Measurements from ENCODE around the gene SUSD1. TPM values are rescaled to one million over a fixed set of nuclear protein-coding genes. Genes with fewer than 3 reads are reported as not detected.

The SUSD1 gene
- total and polyA plus RNA-seq, 8 donors = 2.6 to 14.8 (median 4.4) TPM

- peaks cover 11 to 28% (median 14%) of the 10 kb centered on the region in 3 donors for H3K4me1 ChIP-seq
- FAIRE-seq (no peak), DNase-seq (no peak), ATAC-seq (peak in 1 of 4 donors; percentile 24)
- 91 to 93% methylated on average over 5 of the region's 5 CpGs for WGBS, 2 donors
- TF ChIP-seq CTCF (IDR thresholded peaks at IDR 0.05) = no peak
- H3K4me3 ChIP-seq = no peak overlapping the region
- intact Hi-C loops (cut with DNase I) = no loop called here
- no peak overlapping the region for H3K27ac ChIP-seq
- H3K27me3 ChIP-seq = no peaks in the 10 kb centered on the region
- no peaks in the 10 kb centered on the region for H3K9me3 ChIP-seq
- H3K36me3 ChIP-seq = no peaks in the 10 kb centered on the region
Observed at GRCh38 chr9:112051812-112052211, 123.3 kb downstream of the SUSD1 start.

- Histone ChIP-seq H3K27me3 (no peaks in the 10 kb centered on the region), H3K27ac (peak overlapping the region in 2 of 4 donors; percentile 20 to 53), H3K9me3 (no peaks in the 10 kb centered on the region), H3K4me1 (peaks cover 11 to 28% (median 14%) of the 10 kb centered on the region in 3 donors), H3K4me3 (no peak overlapping the region), H3K36me3 (no peaks in the 10 kb centered on the region)
- no peak for TF ChIP-seq CTCF (IDR thresholded peaks at IDR 0.05)
- FAIRE-seq = no peak
- WGBS, 2 donors = 43 to 45% methylated on average over 7 of the region's 7 CpGs
- peak in 3 of 6 donors; percentile 42 to 69 (median 43) for DNase-seq
- ATAC-seq = peak; percentile 57 to 82 (median 82)
- intact Hi-C loops (cut with DNase I) = no loop called here
Observed at GRCh38 chr9:112050544-112051475, 124.3 kb downstream of the SUSD1 start.

DNA sequence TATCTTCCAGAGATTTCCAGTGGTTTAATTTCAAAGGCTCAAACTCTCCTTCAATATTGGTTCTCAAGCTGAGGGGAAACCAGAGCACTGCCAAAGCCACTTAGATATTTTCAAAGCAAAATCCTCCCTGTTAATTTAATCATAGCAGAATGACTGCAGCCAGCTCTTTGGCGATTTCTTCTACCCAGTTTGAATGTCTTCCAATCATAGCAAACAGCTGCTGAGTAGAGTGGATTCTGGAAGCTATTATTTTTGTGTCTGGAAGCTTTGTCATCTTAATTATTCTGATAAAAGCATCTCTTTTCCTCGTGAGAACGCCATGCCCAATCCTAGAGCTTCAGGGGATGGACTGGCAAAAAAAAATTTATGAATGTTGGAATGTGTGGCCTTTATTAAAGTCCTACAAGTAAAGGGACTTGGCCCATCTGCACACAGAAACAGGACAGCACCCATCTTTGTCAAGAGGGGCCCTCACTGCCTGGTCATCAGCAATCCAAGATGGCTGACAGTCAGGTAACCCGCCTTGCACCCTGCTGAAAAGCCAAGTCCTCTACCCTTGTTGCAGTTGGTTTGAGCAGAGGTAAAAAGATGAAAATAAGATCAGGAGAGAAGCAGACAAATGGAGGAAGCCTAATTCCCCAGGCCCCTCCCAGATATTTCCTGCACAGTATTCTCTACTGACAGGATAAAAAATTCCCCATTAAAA, 125.1 kb downstream of the SUSD1 start:
- H3K36me3 ChIP-seq = no peaks in the 10 kb centered on the region
- H3K4me1 ChIP-seq = peaks cover 11 to 28% (median 14%) of the 10 kb centered on the region in 3 donors
- DNase-seq = no peak
- WGBS, 2 donors = 67 to 70% methylated on average over 4 of the region's 4 CpGs
- H3K27ac ChIP-seq = peak overlapping the region in 2 of 4 donors; percentile 20 to 53
- intact Hi-C loops (cut with DNase I) = no loop called here
- no peak for TF ChIP-seq CTCF (IDR thresholded peaks at IDR 0.05)
- no peak overlapping the region for H3K4me3 ChIP-seq
- H3K9me3 ChIP-seq = no peaks in the 10 kb centered on the region
- FAIRE-seq = no peak
- H3K27me3 ChIP-seq = no peaks in the 10 kb centered on the region
- peak in 2 of 4 donors; percentile 12 to 18 for ATAC-seq

GRCh38 chr9:112048924-112049691, 126.0 kb downstream of the SUSD1 start:
- FAIRE-seq (no peak), ATAC-seq (peak in 3 of 4 donors; percentile 37 to 51 (median 38)), DNase-seq (no peak)
- Histone ChIP-seq H3K9me3 (no peaks in the 10 kb centered on the region), H3K27ac (peak overlapping the region in 2 of 4 donors; percentile 20 to 53), H3K4me1 (peaks cover 11 to 28% (median 14%) of the 10 kb centered on the region in 3 donors), H3K4me3 (no peak overlapping the region), H3K36me3 (no peaks in the 10 kb centered on the region), H3K27me3 (no peaks in the 10 kb centered on the region)
- intact Hi-C loops (cut with DNase I) = no loop called here
- TF ChIP-seq CTCF (IDR thresholded peaks at IDR 0.05) = no peak
- 33 to 40% methylated on average over 11 of the region's 11 CpGs for WGBS, 2 donors
